IPS-20b (cell line): ENCODE measurements around the gene FBLN2.

Source experiments
- H3K27ac ChIP-seq: one replicate; pipeline ENCODE4 v1.5.1; 2013; ENCODE audit warnings: low read length
- H3K27me3 ChIP-seq: 2 replicates; pipeline ENCODE4 v1.6.1; 2013; ENCODE audit warnings: mild to moderate bottlenecking, low read length, inconsistent platforms; ENCODE audit not compliant: insufficient read depth
- H3K36me3 ChIP-seq: 2 replicates; pipeline ENCODE4 v1.6.1; 2013; ENCODE audit warnings: low read depth, mild to moderate bottlenecking, inconsistent platforms, low read length, moderate library complexity; ENCODE audit not compliant: insufficient read depth
- H3K4me1 ChIP-seq: 2 replicates; pipeline ENCODE4 v1.6.1; 2013; ENCODE audit warnings: mild to moderate bottlenecking, control low read depth, inconsistent platforms, low read length, moderate library complexity; ENCODE audit not compliant: insufficient read depth
- H3K4me3 ChIP-seq: 2 replicates; pipeline ENCODE4 v1.5.1; 2013; ENCODE audit warnings: mild to moderate bottlenecking, low read length, inconsistent platforms
- H3K9ac ChIP-seq: 2 replicates; pipeline ENCODE4 v1.6.1; 2013; ENCODE audit warnings: low read depth, mild to moderate bottlenecking, inconsistent platforms, low read length, moderate library complexity
- H3K9me3 ChIP-seq: 2 replicates; pipeline ENCODE4 v1.6.1; 2013; ENCODE audit warnings: mild to moderate bottlenecking, low read depth, low read length, inconsistent platforms; ENCODE audit not compliant: insufficient read depth

Gene FBLN2

DNA sequence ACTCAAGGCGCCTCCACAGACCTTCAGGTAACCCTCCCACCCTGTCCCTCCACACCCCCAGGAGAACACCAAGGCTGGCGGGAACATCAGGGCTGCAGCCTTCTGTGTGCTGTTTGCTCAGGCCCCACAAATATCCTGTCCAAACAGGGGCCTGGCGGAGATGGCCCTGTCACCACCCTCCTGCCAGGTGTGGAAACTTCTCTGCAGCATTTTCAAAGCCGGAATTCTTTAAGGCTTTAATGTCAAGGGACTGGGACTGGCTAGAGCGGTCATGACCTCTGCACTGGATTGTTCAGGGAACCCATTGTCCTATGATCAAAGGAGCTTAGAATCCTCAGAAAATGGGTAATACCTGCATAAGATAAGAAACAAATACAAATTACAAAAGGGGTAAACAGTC is 46.6 kb downstream of the FBLN2 start:
- H3K4me3 ChIP-seq: no peak overlapping the region
- no peaks in the 10 kb centered on the region for H3K9me3 ChIP-seq
- no peak overlapping the region for H3K9ac ChIP-seq
- H3K27ac ChIP-seq: no peak overlapping the region
- no peaks in the 10 kb centered on the region; the same call in 1 of the 2 replicates for H3K4me1 ChIP-seq
- no peaks in the 10 kb centered on the region for H3K27me3 ChIP-seq
- H3K36me3 ChIP-seq: no peaks in the 10 kb centered on the region

DNA sequence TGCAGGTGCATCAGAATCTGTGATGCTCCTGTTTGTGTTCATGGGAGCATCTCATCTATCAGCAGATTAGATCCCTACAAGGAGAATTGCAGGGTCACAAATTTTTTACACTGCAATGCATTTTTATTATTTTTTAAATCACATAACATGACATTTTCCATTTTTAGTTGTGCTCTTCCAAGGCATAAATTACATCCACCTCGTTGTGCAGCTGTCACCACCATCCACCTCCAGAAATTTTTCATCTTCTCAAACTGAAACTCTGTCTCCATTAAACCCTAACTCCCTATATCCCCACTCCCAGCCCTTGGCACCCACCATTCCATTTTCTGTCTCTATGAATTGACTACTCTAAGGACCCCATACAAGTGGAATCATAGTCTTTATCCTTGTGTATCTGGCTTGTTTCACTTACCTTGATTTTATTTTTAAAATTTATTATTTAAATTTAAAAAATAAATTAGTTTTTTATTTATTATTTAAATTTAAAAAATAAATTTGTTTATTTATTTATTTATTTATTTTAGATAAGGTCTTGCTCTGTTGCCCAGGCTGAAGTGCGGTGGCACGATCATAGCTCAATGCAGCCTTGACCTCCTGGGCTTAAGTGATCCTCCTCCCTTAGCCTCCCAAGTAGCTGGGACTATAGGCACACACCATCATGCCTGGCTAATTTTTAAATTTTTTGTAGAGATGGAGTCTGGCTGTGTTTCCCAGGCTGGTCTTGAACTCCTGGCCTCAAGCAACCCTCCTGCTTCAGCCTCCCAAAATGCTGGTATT is 47.7 kb downstream of the FBLN2 start:
- Histone ChIP-seq H3K9ac (no peak overlapping the region), H3K27ac (no peak overlapping the region), H3K36me3 (no peaks in the 10 kb centered on the region), H3K4me3 (no peak overlapping the region), H3K9me3 (no peaks in the 10 kb centered on the region), H3K4me1 (no peaks in the 10 kb centered on the region; the same call in 1 of the 2 replicates), H3K27me3 (no peaks in the 10 kb centered on the region)

DNA sequence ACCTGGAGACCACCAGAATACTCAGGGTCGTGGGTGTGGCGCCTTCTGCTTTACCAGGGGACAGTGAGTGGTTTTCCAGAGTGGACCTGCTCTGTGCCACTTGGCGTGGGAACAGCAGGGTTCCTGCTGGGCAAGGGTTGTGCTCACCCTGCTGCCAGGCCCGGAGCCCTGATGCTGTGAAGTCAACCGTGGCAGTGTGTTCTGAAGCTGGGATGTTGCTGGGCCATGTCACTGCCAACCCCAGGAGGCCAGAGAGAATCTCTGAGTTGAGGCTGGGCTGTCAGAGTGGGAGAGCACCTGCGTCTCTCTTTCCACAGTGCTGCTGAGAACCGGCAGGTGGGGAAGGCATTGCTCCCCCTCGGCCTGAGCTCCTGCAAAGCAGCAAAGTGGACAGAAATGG is 48.7 kb downstream of the FBLN2 start:
- H3K9ac ChIP-seq: no peak overlapping the region
- H3K27ac ChIP-seq: no peak overlapping the region
- no peaks in the 10 kb centered on the region; the same call in 1 of the 2 replicates for H3K4me1 ChIP-seq
- H3K4me3 ChIP-seq: no peak overlapping the region
- no peaks in the 10 kb centered on the region for H3K9me3 ChIP-seq
- H3K27me3 ChIP-seq: no peaks in the 10 kb centered on the region
- no peaks in the 10 kb centered on the region for H3K36me3 ChIP-seq

DNA sequence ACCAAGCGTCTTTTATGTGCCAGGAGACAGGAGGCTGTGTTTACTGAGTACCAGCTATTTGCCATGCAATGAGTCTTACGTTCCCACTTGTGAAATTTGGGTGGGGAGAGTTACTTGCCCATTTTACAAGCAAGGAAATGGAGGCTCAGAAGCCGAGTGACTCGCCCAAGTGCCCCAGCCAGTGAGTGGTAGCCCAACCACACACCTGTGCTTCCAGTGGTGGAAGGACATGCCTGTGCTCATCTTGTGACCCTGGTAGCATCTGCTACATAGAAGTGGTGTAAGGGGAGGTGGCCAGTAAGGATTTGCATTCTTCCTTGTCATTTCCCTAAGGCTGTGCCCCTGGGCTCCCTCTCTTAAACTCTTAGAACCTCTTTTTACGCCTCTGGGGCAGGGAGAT is 49.3 kb downstream of the FBLN2 start:
- no peak overlapping the region for H3K27ac ChIP-seq
- H3K4me1 ChIP-seq: no peaks in the 10 kb centered on the region; the same call in 1 of the 2 replicates
- H3K36me3 ChIP-seq: no peaks in the 10 kb centered on the region
- no peaks in the 10 kb centered on the region for H3K9me3 ChIP-seq
- no peak overlapping the region for H3K9ac ChIP-seq
- no peaks in the 10 kb centered on the region for H3K27me3 ChIP-seq
- H3K4me3 ChIP-seq: no peak overlapping the region

DNA sequence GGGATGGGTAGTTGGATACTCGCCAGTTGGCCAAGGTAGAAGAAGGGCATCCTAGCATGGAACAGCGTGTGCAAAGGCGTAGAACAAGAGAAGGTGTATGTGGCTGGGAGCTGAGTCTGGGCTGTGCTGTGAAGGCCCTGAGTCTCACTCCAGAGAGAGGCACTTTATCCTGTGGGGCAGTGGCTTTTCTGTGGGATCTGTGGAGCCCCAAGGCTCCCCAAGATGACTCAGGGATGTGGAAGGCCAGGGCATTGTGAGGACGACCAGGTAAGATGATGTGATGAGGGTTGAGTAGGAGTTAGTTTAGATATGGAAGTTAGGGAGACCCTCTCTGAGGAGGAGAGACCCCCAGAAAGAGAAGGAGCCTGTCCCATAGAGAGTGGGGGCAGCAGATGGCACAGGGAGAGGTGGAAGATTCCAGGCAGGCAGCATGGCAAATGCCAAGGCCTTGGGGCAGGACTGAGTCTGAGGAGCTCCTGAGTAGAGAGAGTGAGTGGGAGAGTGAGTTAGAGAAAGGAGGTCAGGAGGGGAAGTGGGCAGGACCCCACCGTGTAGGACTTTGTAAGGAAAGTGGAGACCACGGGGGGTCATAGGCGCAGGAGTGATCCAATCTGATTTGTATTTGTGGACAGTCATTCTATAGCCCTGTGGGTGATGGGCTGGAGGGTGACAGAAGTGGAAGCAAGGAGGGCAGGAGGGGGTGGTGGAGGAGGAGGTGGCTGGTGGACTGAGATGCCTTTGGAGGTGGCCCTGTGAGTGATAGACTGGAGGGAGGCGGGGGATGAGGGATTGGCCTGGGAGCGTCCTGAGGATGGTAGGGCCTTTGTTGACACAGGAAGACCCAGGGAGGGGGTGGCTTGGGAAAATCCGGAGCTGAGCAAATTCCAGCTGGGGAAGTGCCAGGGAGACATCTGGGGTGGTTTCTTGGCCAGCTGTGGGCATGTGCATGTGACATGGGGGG is 50.3 kb downstream of the FBLN2 start:
- no peaks in the 10 kb centered on the region for H3K27me3 ChIP-seq
- no peaks in the 10 kb centered on the region; the same call in 1 of the 2 replicates for H3K4me1 ChIP-seq
- no peak overlapping the region for H3K27ac ChIP-seq
- H3K9ac ChIP-seq: no peak overlapping the region; the same call in 1 of the 2 replicates
- H3K4me3 ChIP-seq: no peak overlapping the region
- H3K36me3 ChIP-seq: no peaks in the 10 kb centered on the region
- no peaks in the 10 kb centered on the region for H3K9me3 ChIP-seq

DNA sequence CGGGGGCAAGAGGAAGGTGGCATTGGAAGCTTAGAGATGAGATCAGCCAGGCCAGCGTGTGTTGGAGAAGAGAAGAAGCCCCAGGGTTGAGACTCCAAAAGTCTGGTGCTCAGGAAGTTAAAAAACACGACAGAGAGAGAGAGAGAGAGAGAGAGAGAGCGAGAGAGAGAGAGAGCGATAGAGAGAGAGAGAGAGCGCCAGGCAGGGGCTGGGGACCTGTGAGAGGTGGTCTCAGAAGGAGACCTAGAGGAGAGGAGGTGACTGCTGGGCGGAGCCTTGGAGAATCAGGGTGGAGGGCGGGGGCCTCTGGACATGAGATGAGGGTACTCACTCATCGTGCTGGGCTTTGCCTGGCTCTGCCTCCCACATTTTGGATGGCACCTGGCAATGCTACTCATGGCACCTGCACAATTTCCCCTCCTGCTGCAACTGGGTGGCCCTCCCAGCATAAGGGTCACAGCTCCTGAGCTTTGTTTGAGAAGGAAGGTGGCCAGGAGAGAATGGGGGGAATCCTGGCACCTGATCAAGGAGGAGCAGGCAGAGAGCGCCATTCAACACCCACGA is 51.0 kb downstream of the FBLN2 start:
- Histone ChIP-seq H3K9me3 (no peaks in the 10 kb centered on the region), H3K27ac (no peak overlapping the region), H3K9ac (no peak overlapping the region), H3K4me3 (no peak overlapping the region), H3K27me3 (no peaks in the 10 kb centered on the region), H3K4me1 (no peaks in the 10 kb centered on the region), H3K36me3 (no peaks in the 10 kb centered on the region)

DNA sequence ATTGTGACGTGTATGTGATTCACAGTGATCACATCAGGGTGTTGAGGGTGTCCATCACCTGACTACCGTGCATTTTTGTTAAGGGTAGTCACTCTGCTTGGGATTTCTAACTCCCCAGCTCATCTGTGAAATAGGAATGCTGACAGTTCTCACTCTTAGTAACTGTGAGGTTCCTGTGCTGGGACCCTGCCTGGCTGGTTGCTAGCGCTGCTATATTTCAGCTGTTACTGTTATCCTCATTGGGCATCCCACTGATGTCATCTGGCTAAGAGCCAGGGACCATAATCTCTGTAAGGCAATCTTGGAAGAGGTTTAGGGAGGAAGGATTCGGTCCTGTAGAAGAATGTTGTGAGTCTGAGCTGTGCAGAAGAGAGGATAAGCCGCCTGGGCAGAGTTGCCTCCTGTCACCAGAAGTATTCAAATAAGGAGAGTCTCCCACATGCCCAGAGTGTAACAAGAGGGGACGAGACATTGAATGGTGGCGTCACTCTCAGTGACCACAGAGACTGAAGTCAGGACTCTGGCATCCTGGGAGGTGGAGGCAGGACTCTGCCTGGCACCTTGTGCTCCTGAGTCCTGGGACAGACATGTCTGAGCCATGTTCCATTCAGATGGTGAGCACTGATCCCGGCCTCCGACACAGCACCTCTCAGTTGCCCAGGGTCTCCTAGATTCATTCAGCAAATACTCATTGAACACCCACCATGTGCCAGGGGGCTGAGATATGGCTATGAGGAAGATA is 52.2 kb downstream of the FBLN2 start:
- Histone ChIP-seq H3K27me3 (no peaks in the 10 kb centered on the region), H3K9me3 (no peaks in the 10 kb centered on the region), H3K4me3 (no peak overlapping the region), H3K27ac (no peak overlapping the region), H3K9ac (no peak overlapping the region), H3K4me1 (no peaks in the 10 kb centered on the region), H3K36me3 (no peaks in the 10 kb centered on the region)

DNA sequence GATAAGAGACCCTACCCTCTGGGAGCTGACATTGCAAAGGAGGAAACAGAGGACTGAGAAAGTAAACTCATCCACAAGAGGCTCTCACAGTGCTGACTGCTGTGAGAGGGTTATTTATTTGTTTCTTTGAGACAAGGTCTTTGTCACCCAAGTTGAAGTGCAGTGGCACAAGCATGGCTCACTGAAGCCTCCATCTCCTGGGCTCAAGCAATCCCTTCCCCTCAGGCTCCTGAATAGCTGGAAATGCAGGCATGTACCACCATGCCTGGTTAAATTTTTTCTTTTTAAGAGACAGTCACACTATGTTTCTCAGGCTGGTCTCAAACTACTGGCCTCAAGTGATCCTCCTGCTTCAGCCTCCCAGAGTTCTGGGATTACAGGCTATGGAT is 52.8 kb downstream of the FBLN2 start:
- no peak overlapping the region for H3K27ac ChIP-seq
- no peak overlapping the region for H3K4me3 ChIP-seq
- H3K9me3 ChIP-seq: no peaks in the 10 kb centered on the region
- no peaks in the 10 kb centered on the region for H3K36me3 ChIP-seq
- H3K9ac ChIP-seq: no peak overlapping the region
- no peaks in the 10 kb centered on the region for H3K27me3 ChIP-seq
- H3K4me1 ChIP-seq: no peaks in the 10 kb centered on the region

- H3K4me3 ChIP-seq: no peak overlapping the region
- no peak overlapping the region for H3K9ac ChIP-seq
- no peaks in the 10 kb centered on the region for H3K9me3 ChIP-seq
- H3K4me1 ChIP-seq: no peaks in the 10 kb centered on the region
- no peak overlapping the region for H3K27ac ChIP-seq
- no peaks in the 10 kb centered on the region for H3K36me3 ChIP-seq
- H3K27me3 ChIP-seq: no peaks in the 10 kb centered on the region
Observed at GRCh38 chr3:13605555-13605954, 56.6 kb downstream of the FBLN2 start.

- no peaks in the 10 kb centered on the region for H3K9me3 ChIP-seq
- no peaks in the 10 kb centered on the region for H3K27me3 ChIP-seq
- H3K27ac ChIP-seq: no peak overlapping the region
- no peaks in the 10 kb centered on the region for H3K36me3 ChIP-seq
- no peak overlapping the region for H3K9ac ChIP-seq
- H3K4me1 ChIP-seq: no peaks in the 10 kb centered on the region
- H3K4me3 ChIP-seq: no peak overlapping the region
Observed at GRCh38 chr3:13607821-13608597, 59.1 kb downstream of the FBLN2 start.
